HepG2 (cell line): ENCODE data around the gene CLPX. TPM values are rescaled to one million over a fixed set of nuclear protein-coding genes. Genes with fewer than 3 reads are reported as not detected.

Source experiments
- ARID4A ChIP-seq: sonication (generic); formaldehyde crosslinking; IDR thresholded peaks from 2 replicates; pipeline ENCODE4 v1.5.0; 2020; ENCODE audit warnings: mild to moderate bottlenecking, missing genetic modification reagents, borderline replicate concordance
- FOXP1 ChIP-seq, 2 experiments: fragments of 450-650 bp in 1 of 2; IDR thresholded peaks; 2 replicates each; pipeline ENCODE4 v1.6.1; 2017 to 2018; ENCODE audit warnings: antibody characterized with exemption in 1 of 2
- PAX8 ChIP-seq: sonication (generic); formaldehyde crosslinking; IDR thresholded peaks from 2 replicates; pipeline ENCODE4 v1.8.0; 2022; ENCODE audit warnings: mild to moderate bottlenecking, missing genetic modification reagents, borderline replicate concordance
- ZMAT3 ChIP-seq: sonication (generic); formaldehyde crosslinking; conservative IDR thresholded peaks from 2 replicates; pipeline ENCODE4 v1.7.0; 2021; ENCODE audit warnings: missing genetic modification reagents
- ZMYM4 ChIP-seq: sonication (generic); formaldehyde crosslinking; IDR thresholded peaks from 2 replicates; pipeline ENCODE4 v1.8.1; 2023; ENCODE audit warnings: mild to moderate bottlenecking, missing genetic modification reagents
- polyA plus RNA-seq, 8 experiments: library from polyadenylated mRNA; depleted of rRNA in 3 of 8; stranded (reverse) in 7 of 8; unstranded in 1 of 8; fragments of >200 nt; fragmentation: Illumina TruSeq in 4 of 8; extraction: Trizol in 4 of 8; gene quantifications; 2 replicates each; pipeline versions ENCODE4 v1.2.1 to v1.2.3, GENCODE V29; 2011 to 2016; ENCODE audit warnings: low read depth in 4 of 8, missing spikeins in 1 of 8, mixed read lengths in 1 of 8; ENCODE audit not compliant: insufficient read depth in 1 of 8
- total RNA-seq, 5 experiments: library from RNA; depleted of rRNA; stranded (reverse); fragments of >200 nt; fragmentation: Illumina TruSeq; extraction: Trizol; gene quantifications; 2 replicates each; pipeline ENCODE4 v1.2.3, GENCODE V29; 2016; ENCODE audit warnings: low read depth in 1 of 5
- TF ChIP-seq, protein P1 (sequence below): sonication (generic); formaldehyde crosslinking; IDR thresholded peaks from 2 replicates; pipeline ENCODE4 v1.4.0; 2020; ENCODE audit warnings: mild to moderate bottlenecking, missing genetic modification reagents

The CLPX gene
- total and polyA plus RNA-seq, 2 of the 13 experiments (the other 11 are each of a cell fraction or from before 2014, with no cell fraction given): 33.9 to 61.3 TPM

- TF ChIP-seq, protein P1, sequence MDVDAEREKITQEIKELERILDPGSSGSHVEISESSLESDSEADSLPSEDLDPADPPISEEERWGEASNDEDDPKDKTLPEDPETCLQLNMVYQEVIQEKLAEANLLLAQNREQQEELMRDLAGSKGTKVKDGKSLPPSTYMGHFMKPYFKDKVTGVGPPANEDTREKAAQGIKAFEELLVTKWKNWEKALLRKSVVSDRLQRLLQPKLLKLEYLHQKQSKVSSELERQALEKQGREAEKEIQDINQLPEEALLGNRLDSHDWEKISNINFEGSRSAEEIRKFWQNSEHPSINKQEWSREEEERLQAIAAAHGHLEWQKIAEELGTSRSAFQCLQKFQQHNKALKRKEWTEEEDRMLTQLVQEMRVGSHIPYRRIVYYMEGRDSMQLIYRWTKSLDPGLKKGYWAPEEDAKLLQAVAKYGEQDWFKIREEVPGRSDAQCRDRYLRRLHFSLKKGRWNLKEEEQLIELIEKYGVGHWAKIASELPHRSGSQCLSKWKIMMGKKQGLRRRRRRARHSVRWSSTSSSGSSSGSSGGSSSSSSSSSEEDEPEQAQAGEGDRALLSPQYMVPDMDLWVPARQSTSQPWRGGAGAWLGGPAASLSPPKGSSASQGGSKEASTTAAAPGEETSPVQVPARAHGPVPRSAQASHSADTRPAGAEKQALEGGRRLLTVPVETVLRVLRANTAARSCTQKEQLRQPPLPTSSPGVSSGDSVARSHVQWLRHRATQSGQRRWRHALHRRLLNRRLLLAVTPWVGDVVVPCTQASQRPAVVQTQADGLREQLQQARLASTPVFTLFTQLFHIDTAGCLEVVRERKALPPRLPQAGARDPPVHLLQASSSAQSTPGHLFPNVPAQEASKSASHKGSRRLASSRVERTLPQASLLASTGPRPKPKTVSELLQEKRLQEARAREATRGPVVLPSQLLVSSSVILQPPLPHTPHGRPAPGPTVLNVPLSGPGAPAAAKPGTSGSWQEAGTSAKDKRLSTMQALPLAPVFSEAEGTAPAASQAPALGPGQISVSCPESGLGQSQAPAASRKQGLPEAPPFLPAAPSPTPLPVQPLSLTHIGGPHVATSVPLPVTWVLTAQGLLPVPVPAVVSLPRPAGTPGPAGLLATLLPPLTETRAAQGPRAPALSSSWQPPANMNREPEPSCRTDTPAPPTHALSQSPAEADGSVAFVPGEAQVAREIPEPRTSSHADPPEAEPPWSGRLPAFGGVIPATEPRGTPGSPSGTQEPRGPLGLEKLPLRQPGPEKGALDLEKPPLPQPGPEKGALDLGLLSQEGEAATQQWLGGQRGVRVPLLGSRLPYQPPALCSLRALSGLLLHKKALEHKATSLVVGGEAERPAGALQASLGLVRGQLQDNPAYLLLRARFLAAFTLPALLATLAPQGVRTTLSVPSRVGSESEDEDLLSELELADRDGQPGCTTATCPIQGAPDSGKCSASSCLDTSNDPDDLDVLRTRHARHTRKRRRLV (CRISPR knock-in tag): no peak
- TF ChIP-seq FOXP1 (IDR thresholded peaks at IDR 0.05) (peak; percentile 93), FOXP1 (CRISPR knock-in tag; IDR thresholded peaks at IDR 0.05) (peak; percentile 98), ZMAT3 (CRISPR knock-in tag) (no peak), ARID4A (CRISPR knock-in tag) (no peak), PAX8 (CRISPR knock-in tag) (no peak), ZMYM4 (CRISPR knock-in tag) (no peak)
These were observed 13.7 kb downstream of the CLPX start (continued) for GRCh38 chr15:65171428-65171827.
